K562 (cell line): Measurements from ENCODE around the gene COX7B. TPM values are rescaled to one million over a fixed set of nuclear protein-coding genes. Genes with fewer than 3 reads are reported as not detected.
"Not testable (repeated sequence)": the region's sequence is repeated elsewhere in the genome, so short reads cannot be mapped to it uniquely, and the experiment has no call there.

Source experiments
- ATAC-seq: fragments of 200-7000 bp; cut with Tn5 transposase; 3 replicates; pipeline ENCODE4 v1.9.1; 2020; ENCODE audit warnings: moderate library complexity
- BruUV-seq: library from RNA; stranded (reverse); fragments of 400-500 nt; replicated peaks from 2 replicates; lab custom pipeline; 2021; lab: Mats Ljungman, UMichigan
- CTCF ChIA-PET: fragments of 300-600 bp; formaldehyde crosslinking; extraction: SDS; loops from one replicate; lab custom pipeline; 2021; ENCODE audit warnings: low intra/inter-chr PET ratio; lab: Yijun Ruan, JAX
- POLR2A ChIA-PET: fragments of 300-600, 350-650 bp; sonication (Branson Sonifier 250); formaldehyde crosslinking; extraction: SDS; loops from one replicate; lab custom pipeline; 2021; ENCODE audit warnings: antibody characterized with exemption, inconsistent platforms; lab: Yijun Ruan, JAX
- DNase-seq, 4 experiments: peaks; one replicate each; pipeline versions ENCODE4 v3.0.0 to v3.0.0-alpha.2; 2011 to 2018; ENCODE audit warnings: low spot score in 3 of 4, mixed read lengths in 3 of 4; ENCODE audit errors: extremely low read depth in 1 of 4
- FAIRE-seq: peaks from 2 replicates; lab custom pipeline; 2011; peaks lifted over from hg19 to GRCh38; lab: Jason Lieb, UNC
- H2AFZ ChIP-seq: 2 replicates; pipeline ENCODE4 v1.6.0; 2011; ENCODE audit warnings: low read depth, low read length, control low read depth, inconsistent platforms
- H3K27ac ChIP-seq: fragments of 200-600 bp; 3 replicates; pipeline ENCODE4 v1.8.0; 2011; ENCODE audit warnings: low read depth, mild to moderate bottlenecking, control low read depth, inconsistent platforms, low read length, moderate library complexity, mixed read lengths; ENCODE audit errors: extremely low read depth
- H3K27me3 ChIP-seq, 2 experiments: fragments of 300-600 bp in 1 of 2; 2 replicates in 1 of 2; 3 replicates in 1 of 2; pipeline versions ENCODE4 v1.6.0 to v1.8.0; 2011; ENCODE audit warnings: inconsistent platforms in 2 of 2, low read length in 2 of 2, mild to moderate bottlenecking in 1 of 2, mixed read lengths in 1 of 2, moderate library complexity in 1 of 2; ENCODE audit not compliant: control insufficient read depth in 2 of 2, insufficient read depth in 2 of 2
- H3K36me3 ChIP-seq: fragments of 300-600 bp; 3 replicates; pipeline ENCODE4 v1.8.0; 2011; ENCODE audit warnings: mild to moderate bottlenecking, low read length, inconsistent platforms; ENCODE audit not compliant: control insufficient read depth, insufficient read depth
- H3K4me1 ChIP-seq, 2 experiments: fragments of 200-600 bp in 1 of 2; replicated peaks in 1 of 2; 2 replicates in 1 of 2; 3 replicates in 1 of 2; pipeline versions ENCODE4 v1.5.1 to v1.8.0; 2011; ENCODE audit warnings: inconsistent platforms in 2 of 2, low read length in 2 of 2, mild to moderate bottlenecking in 1 of 2, mixed read lengths in 1 of 2, moderate library complexity in 1 of 2; ENCODE audit not compliant: control insufficient read depth in 2 of 2, insufficient read depth in 2 of 2
- H3K4me2 ChIP-seq: 2 replicates; pipeline ENCODE4 v1.6.1; 2011; ENCODE audit warnings: low read length, control low read depth, inconsistent platforms, mixed read lengths; ENCODE audit not compliant: insufficient read depth
- H3K4me3 ChIP-seq: fragments of 200-600 bp; sonication (generic), shearing (Covaris generic); 2 replicates; pipeline ENCODE4 v1.5.1; 2016; ENCODE audit warnings: control low read depth, inconsistent platforms
- H3K79me2 ChIP-seq: fragments of 200-600 bp; 3 replicates; pipeline ENCODE4 v1.8.0; 2011; ENCODE audit warnings: low read length, inconsistent platforms; ENCODE audit not compliant: control insufficient read depth, insufficient read depth
- H3K9ac ChIP-seq, 2 experiments: 2 replicates each; pipeline versions ENCODE4 v1.6.0 to v1.6.1; 2011; ENCODE audit warnings: low read depth in 2 of 2, low read length in 2 of 2, control low read depth in 1 of 2, inconsistent platforms in 1 of 2, mild to moderate bottlenecking in 1 of 2, mixed read lengths in 1 of 2; ENCODE audit not compliant: insufficient read depth in 1 of 2
- H3K9me1 ChIP-seq: one replicate; pipeline ENCODE4 v1.6.0; 2011; ENCODE audit warnings: inconsistent platforms, mild to moderate bottlenecking, low read length, moderate library complexity; ENCODE audit not compliant: control insufficient read depth, insufficient read depth
- H3K9me3 ChIP-seq: replicated peaks from 2 replicates; pipeline ENCODE4 v1.5.1; 2011; ENCODE audit warnings: low read depth, low read length, inconsistent platforms; ENCODE audit not compliant: control insufficient read depth, insufficient read depth
- H4K20me1 ChIP-seq: replicated peaks from 2 replicates; pipeline ENCODE4 v1.6.1; 2011; ENCODE audit warnings: low read length, inconsistent platforms, mixed read lengths; ENCODE audit not compliant: control insufficient read depth, insufficient read depth
- BCL6 ChIP-seq: fragments of 250-450 bp; sonication (Bioruptor Pico); IDR thresholded peaks from 2 replicates; pipeline ENCODE4 v1.4.0; 2020
- BCOR ChIP-seq: fragments of 450-650 bp; IDR thresholded peaks from 2 replicates; pipeline ENCODE4 v1.6.1; 2016
- DEAF1 ChIP-seq: fragments of 450-650 bp; formaldehyde crosslinking; IDR thresholded peaks from 2 replicates; pipeline ENCODE4 v1.4.0; 2020; ENCODE audit warnings: mild to moderate bottlenecking, moderate library complexity
- JUND ChIP-seq, 2 experiments: IDR thresholded peaks; 2 replicates in 1 of 2; 3 replicates in 1 of 2; pipeline ENCODE4 v1.6.1; 2011; ENCODE audit warnings: borderline replicate concordance in 2 of 2, low read depth in 2 of 2, low read length in 2 of 2, improper control_type of control experiment in 1 of 2, missing biosample characterization in 1 of 2, missing genetic modification characterization in 1 of 2, missing genetic modification reagents in 1 of 2
- KDM1A ChIP-seq, 2 experiments: fragments of 450-650 bp; IDR thresholded peaks; 2 replicates each; pipeline ENCODE4 v1.6.1; 2016; ENCODE audit warnings: mild to moderate bottlenecking in 2 of 2
- PHF8 ChIP-seq: fragments of 200-600 bp; sonication (generic); IDR thresholded peaks from 2 replicates; pipeline ENCODE4 v1.6.1; 2012; ENCODE audit warnings: mixed run types, mild to moderate bottlenecking, inconsistent platforms, low read length, moderate library complexity, borderline replicate concordance
- RBM25 ChIP-seq: fragments of 200-400 bp; formaldehyde crosslinking; IDR thresholded peaks from 2 replicates; pipeline ENCODE4 v1.6.1; 2018; ENCODE audit warnings: low read length, low read depth, moderate library complexity; ENCODE audit not compliant: severe bottlenecking
- TBL1XR1 ChIP-seq, 2 experiments: IDR thresholded peaks; 2 replicates each; pipeline ENCODE4 v1.6.1; 2012; ENCODE audit warnings: improper control_type of control experiment in 2 of 2, low read length in 2 of 2, mild to moderate bottlenecking in 1 of 2
- U2AF1 ChIP-seq: fragments of 200-400 bp; formaldehyde crosslinking; optimal IDR thresholded peaks from 2 replicates; pipeline ENCODE3; 2017; ENCODE audit warnings: mild to moderate bottlenecking, low read depth, low read length, moderate library complexity
- ZNF146 ChIP-seq: IDR thresholded peaks from one replicate; pipeline ENCODE4 v1.6.1; 2018; ENCODE audit warnings: missing compliant biosample characterization; ENCODE audit not compliant: unreplicated experiment
- ZNF444 ChIP-seq: fragments of 250-450 bp; sonication (Bioruptor Pico); IDR thresholded peaks from 2 replicates; pipeline ENCODE4 v1.4.0; 2020; ENCODE audit warnings: mild to moderate bottlenecking, moderate library complexity
- ZNF778 ChIP-seq: fragments of 450-650 bp; formaldehyde crosslinking; IDR thresholded peaks from 2 replicates; pipeline ENCODE4 v1.4.0; 2020; ENCODE audit warnings: mild to moderate bottlenecking, moderate library complexity
- WGBS: fragments of 100-300 bp; shearing (Covaris generic); methylation state at CpG from one replicate; pipeline ENCODE4 v1.1.6; 2016; ENCODE audit warnings: low coverage, mixed read lengths; ENCODE audit not compliant: insufficient coverage; ENCODE audit errors: missing lambda C conversion rate; 5-methylcytosine and 5-hydroxymethylcytosine counted together
- in situ Hi-C: fragments of 300-500 bp; cut with MboI; formaldehyde crosslinking; loops from 4 replicates; pipeline ENCODE4 v1.15.0; 2018; ENCODE audit warnings: inconsistent platforms, mixed read lengths
- intact Hi-C: fragments of 100-400 bp; cut with micrococcal nuclease; formaldehyde crosslinking; loops from 2 replicates; pipeline ENCODE4 v1.14.2; 2022
- polyA plus RNA-seq, 8 experiments: library from polyadenylated mRNA; depleted of rRNA in 4 of 8; stranded (reverse) in 5 of 8; unstranded in 3 of 8; fragments of >200 nt; fragmentation: Nextera tagmentation in 2 of 8; fragmentation: Illumina TruSeq in 1 of 8; extraction: Ambion mirVana in 2 of 8; extraction: Trizol in 1 of 8; gene quantifications; 2 replicates each; pipeline versions ENCODE4 v1.2.1 to v1.2.3, GENCODE V29; 2011 to 2014; ENCODE audit warnings: inconsistent platforms in 1 of 8, missing spikeins in 1 of 8
- total RNA-seq, 7 experiments: library from RNA; depleted of rRNA in 6 of 7; stranded (reverse); fragments of >200 nt in 6 of 7; fragmentation: Illumina TruSeq in 2 of 7; extraction: Trizol in 2 of 7; gene quantifications; 2 replicates each; pipeline versions ENCODE4 v1.2.1 to v1.2.3, GENCODE V29; 2011 to 2021; ENCODE audit warnings: low replicate concordance in 1 of 7

COX7B gene
- total and polyA plus RNA-seq, 9 of the 15 experiments (the other 6 are each of a cell fraction or from before 2014, with no cell fraction given) = 549 to 2,891 (median 1,307) TPM

GRCh38 chrX:77875372-77875771, 23.9 kb upstream of the COX7B start (continued):
- no peak for TF ChIP-seq PHF8

GRCh38 chrX:77881418-77881817, 17.9 kb upstream of the COX7B start:
- FAIRE-seq, H3K9me1 ChIP-seq, BruUV-seq, H3K27me3 ChIP-seq, H3K4me2 ChIP-seq, H3K4me1 ChIP-seq, ATAC-seq, in situ Hi-C loops, CTCF ChIA-PET, H3K79me2 ChIP-seq, POLR2A ChIA-PET, H2AFZ ChIP-seq, H4K20me1 ChIP-seq, DNase-seq, H3K4me3 ChIP-seq, intact Hi-C loops, H3K36me3 ChIP-seq, H3K27ac ChIP-seq, H3K9ac ChIP-seq, H3K9me3 ChIP-seq: not testable (repeated sequence)
- peak; percentile 41 for TF ChIP-seq ZNF146 (CRISPR knock-in tag)
- WGBS = 38% methylated on average over 1 of the region's 4 CpGs

GRCh38 chrX:77892887-77893286, 6.4 kb upstream of the COX7B start:
- Histone ChIP-seq H2AFZ (no peak overlapping the region), H3K4me2 (no peak overlapping the region), H3K36me3 (no peaks in the 10 kb centered on the region; the same call in 2 of the 3 replicates), H3K9me3 (no peaks in the 10 kb centered on the region), H4K20me1 (no peaks in the 10 kb centered on the region), H3K9ac (no peak overlapping the region), H3K9me1 (no peaks in the 10 kb centered on the region), H3K79me2 (peaks cover 49% of the 10 kb centered on the region), H3K27me3 (no peaks in the 10 kb centered on the region), H3K4me1 (peaks cover 0 to 3% of the 10 kb centered on the region in 2 experiments; a peak in 1 of 5 replicates), H3K4me3 (no peak overlapping the region), H3K27ac (no peak overlapping the region)
- WGBS = 67% methylated on average over 2 of the region's 2 CpGs
- ATAC-seq (no peak), FAIRE-seq (no peak), DNase-seq (no peak)
- in situ Hi-C loops = no loop called here
- intact Hi-C loops = loop anchor here (10.0 kb wide), 1 partner anchor 448 kb away; the partner anchor contains the start of gene FGF16
- ChIA-PET POLR2A (interaction anchor here (0.8 kb wide), 1 partner anchor 206 kb away, joined by 3 read pairs; no protein-coding TSS in a partner anchor), CTCF (no interaction called here)
- BruUV-seq = no TSS peak
- no peak for TF ChIP-seq ZNF444 (CRISPR knock-in tag)
- peak; percentile 15 for TF ChIP-seq RBM25
- no peak for TF ChIP-seq BCL6 (CRISPR knock-in tag)
- TF ChIP-seq ZNF778 (CRISPR knock-in tag) = no peak
- TF ChIP-seq BCOR = 0 out of 2 replicates have a peak, but pooled peaks have one; percentile 31
- no peak for TF ChIP-seq DEAF1 (CRISPR knock-in tag)
- TF ChIP-seq JUND (IDR thresholded peaks at IDR 0.05; ENCODE audit: borderline replicate concordance, low read depth, low read length) = no peak
- TF ChIP-seq JUND (tag; IDR thresholded peaks at IDR 0.05; ENCODE audit: borderline replicate concordance, low read depth, low read length) = no peak
- TF ChIP-seq U2AF1 = no peak
- peak in 1 of 2 experiments; percentile 17; a peak in 1 of 4 replicates for TF ChIP-seq KDM1A (IDR thresholded peaks at IDR 0.05)
- TF ChIP-seq TBL1XR1 (IDR thresholded peaks at IDR 0.05; ENCODE audit: low read length in 2 of 2) = no peak
